ENCODE data around the gene EZR.

DNA sequence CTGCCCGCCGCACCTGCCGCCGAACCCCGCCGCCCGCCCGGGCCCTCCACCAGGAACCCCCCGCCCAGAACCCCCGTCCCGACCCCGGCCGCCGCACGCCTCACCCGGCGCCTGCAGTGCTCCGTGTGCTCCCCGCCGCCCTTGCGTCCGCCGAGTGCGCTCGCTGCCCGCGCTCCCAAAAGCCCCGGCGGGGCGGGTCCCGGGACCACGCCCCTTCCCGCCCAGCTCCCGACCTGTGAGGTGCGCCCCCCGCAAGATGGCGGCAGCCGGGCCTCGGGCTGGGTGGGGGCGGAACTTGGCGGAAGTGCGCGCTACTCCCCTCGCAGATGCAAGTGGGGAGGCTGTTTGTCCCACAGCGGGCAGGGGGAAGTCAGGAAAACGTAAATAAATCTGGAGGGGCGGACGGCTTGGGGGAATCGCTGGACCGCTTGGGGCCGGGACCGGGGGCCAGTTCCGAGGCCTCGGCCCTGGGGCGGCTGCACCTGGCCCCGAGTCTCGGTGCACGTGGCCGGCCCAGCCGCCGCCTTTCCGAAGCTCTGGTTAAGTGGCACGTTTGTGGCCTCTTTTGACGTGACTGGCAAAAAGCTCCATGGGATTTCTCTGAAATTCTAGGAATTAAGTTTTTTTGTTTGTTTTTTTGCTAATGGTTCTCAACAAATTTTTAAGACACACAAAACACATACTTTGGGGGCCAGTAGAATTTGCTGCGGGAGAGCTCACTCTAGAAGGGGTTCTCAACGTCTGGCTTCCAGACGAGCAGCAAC, at the start of gene EZR:
- TF ChIP-seq, protein P1, sequence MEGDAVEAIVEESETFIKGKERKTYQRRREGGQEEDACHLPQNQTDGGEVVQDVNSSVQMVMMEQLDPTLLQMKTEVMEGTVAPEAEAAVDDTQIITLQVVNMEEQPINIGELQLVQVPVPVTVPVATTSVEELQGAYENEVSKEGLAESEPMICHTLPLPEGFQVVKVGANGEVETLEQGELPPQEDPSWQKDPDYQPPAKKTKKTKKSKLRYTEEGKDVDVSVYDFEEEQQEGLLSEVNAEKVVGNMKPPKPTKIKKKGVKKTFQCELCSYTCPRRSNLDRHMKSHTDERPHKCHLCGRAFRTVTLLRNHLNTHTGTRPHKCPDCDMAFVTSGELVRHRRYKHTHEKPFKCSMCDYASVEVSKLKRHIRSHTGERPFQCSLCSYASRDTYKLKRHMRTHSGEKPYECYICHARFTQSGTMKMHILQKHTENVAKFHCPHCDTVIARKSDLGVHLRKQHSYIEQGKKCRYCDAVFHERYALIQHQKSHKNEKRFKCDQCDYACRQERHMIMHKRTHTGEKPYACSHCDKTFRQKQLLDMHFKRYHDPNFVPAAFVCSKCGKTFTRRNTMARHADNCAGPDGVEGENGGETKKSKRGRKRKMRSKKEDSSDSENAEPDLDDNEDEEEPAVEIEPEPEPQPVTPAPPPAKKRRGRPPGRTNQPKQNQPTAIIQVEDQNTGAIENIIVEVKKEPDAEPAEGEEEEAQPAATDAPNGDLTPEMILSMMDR (IDR thresholded peaks at IDR 0.05; ENCODE audit: low read depth, low read length): no peak
- TF ChIP-seq EZH2phosphoT487 (IDR thresholded peaks at IDR 0.05; ENCODE audit: low read depth): no peak

Data from OCI-LY3 (cell line).